Testis (tissue), 2 donors: Measurements from ENCODE around the gene PKP2.

Source experiments
- POLR2A ChIP-seq: fragments of 450-650 bp; IDR thresholded peaks from one replicate; pipeline ENCODE4 v1.6.1; 2017; ENCODE audit warnings: antibody characterized with exemption, mild to moderate bottlenecking, moderate library complexity
- TF ChIP-seq, protein P1 (sequence below), 3 experiments: fragments of 450-650 bp in 2 of 3; fragments of 200-600 bp in 1 of 3; sonication (generic) in 1 of 3; IDR thresholded peaks; one replicate each; pipeline ENCODE4 v1.5.1; 2016 to 2019; ENCODE audit warnings: antibody characterized with exemption in 3 of 3, mild to moderate bottlenecking in 2 of 3, moderate library complexity in 1 of 3

DNA sequence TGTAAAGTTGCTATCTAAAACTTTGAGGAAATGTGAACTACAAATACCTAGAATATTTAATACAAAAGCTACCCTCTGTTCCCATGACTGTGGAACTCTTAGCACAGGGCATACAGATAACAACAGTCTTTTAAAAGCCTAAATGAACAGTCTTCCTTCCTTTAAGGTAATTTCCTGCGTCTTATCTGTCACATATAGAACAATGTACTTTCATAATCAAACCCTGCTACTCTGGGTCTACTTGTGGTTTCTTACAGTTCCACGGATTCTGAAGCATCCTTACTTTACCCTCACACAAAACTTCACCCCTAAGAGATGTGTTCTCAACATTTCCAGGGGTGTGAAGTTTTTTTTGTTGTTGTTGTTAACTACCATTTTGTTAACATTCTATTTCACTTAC is 5.1 kb downstream of the PKP2 start:
- TF ChIP-seq, protein P1, sequence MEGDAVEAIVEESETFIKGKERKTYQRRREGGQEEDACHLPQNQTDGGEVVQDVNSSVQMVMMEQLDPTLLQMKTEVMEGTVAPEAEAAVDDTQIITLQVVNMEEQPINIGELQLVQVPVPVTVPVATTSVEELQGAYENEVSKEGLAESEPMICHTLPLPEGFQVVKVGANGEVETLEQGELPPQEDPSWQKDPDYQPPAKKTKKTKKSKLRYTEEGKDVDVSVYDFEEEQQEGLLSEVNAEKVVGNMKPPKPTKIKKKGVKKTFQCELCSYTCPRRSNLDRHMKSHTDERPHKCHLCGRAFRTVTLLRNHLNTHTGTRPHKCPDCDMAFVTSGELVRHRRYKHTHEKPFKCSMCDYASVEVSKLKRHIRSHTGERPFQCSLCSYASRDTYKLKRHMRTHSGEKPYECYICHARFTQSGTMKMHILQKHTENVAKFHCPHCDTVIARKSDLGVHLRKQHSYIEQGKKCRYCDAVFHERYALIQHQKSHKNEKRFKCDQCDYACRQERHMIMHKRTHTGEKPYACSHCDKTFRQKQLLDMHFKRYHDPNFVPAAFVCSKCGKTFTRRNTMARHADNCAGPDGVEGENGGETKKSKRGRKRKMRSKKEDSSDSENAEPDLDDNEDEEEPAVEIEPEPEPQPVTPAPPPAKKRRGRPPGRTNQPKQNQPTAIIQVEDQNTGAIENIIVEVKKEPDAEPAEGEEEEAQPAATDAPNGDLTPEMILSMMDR (IDR thresholded peaks at IDR 0.05) = no peak
- TF ChIP-seq POLR2A = no peak
